HG03159 (cell line): ENCODE data around the gene FBXO2.

ENCODE experiments used
- ATAC-seq: cut with Tn5 transposase; IDR thresholded peaks from one replicate; pipeline ENCODE4 v1.9.1; 2021; ENCODE audit warnings: mild to moderate bottlenecking, moderate library complexity; ENCODE audit not compliant: unreplicated experiment

The FBXO2 gene

DNA sequence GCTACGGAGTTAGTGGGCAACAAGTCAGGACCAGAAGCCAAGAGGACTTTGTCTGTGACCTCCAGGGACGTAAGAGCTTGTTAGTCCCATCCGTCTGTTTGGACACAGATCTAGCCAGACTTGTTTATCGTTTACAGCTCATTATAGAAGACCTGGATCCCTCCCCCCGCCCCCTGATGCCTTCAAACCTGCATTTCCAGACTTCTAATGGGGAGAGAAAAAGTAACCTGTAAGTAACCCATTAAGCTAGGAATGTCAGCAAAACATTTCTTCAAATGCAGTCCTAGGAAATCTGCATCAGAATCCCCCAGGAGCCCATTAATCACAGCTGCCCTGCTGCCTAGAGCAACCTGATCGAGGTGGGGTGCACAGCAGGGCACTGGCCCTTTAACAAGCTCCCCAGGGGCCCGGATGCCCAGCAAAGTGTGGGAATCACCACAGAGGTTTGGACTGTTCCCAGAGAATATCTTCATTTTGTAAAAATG, 28.1 kb upstream of the FBXO2 start:
- no peak for ATAC-seq

DNA sequence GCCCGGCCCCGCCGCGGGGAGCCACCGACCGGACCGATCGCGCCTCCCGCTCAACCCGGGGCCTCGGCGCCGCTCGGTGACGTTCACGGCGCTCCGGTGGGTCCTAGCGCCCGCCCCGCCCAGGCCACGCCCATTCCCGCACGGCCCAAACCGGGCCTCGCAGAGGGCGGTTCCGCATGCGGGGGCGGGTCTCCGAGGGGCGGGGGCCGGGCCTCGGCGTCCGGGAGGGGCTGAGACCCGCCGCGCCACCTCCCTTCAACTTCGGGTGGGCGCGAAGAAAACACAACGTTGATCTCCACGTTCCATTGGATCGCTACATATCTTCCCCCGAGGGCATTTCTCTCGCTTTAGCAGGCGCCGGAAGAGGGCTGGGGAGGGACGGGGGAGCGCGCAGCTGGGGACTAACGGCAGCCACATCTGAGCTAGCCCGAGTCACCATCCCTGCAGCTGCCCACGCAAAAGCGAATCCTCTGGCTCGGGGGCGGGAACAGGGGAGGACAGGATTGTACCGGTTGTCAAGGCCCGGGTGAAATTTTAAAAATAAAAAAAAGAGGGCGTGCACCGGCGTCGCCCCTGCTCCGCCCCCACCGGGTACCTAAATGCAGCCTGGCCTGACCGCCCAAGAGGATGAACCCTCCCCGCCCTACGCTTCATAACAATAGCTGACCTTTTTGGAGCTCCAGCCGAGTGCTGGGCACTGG, 27.0 kb upstream of the FBXO2 start, which contains the start of gene MAD2L2:
Gene MAD2L2 (minus strand): TSS at position 78 of the 701 bp plus-strand sequence. CDS start 547 bp downstream, outside the sequence.
- ATAC-seq = peak; percentile 82

DNA sequence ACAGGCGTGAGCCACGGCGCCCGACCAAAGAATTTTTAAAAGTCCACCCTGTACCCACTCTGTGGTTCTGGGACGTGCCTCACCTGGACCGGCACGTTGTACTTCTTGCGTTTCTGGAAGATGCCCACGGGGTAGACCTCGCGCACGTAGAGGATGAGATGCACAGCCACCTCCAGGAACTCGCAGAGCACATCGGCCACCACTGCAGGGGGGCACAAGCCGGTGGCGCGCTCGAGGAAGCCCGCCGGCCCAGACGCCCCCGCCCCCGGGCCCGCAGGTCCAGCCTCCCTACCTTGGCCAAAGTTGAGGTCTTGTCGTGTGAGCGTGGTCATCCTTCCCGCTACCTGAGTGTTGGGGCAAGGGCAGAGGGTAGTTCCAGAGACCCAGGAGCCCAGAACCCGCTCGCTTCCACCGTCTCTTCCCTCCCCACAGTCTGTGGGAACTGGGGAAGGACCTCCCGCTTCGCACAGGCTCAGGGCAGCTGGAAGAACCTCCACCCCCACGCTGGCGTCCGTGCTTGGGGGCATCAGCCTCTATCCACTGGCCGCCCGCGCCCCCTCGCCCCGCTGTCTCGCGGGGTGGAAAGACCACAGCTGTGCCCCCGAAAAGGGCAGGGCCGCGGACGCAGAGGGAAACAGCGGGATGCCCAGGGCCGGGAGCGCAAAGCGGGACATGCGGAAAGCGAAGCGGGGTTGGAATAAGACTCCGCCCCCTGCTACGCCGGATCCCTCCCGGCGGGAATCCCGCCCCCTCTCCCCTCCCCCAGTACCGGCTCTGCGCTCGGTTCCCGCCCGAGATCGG, 26.2 kb upstream of the FBXO2 start:
- ATAC-seq = peak; percentile 29

DNA sequence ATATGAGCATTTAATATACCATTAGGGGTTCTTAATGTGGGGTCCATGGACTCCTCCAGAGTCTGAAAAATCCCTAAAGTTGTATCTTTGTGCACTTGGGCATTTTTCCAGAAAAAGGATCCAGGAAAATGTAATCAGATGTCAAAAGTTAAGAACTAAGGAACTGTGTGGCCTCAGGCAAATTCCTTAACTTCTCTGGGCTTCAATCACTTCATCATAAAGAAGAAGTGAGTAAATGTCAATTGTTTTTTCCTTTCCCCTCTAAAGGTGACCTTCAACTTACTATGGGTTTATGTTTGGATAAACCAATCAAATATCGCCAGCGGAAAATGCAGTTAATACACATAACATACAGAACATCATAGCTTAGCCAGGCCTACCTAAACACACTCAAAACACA, 24.2 kb upstream of the FBXO2 start:
- no peak for ATAC-seq

DNA sequence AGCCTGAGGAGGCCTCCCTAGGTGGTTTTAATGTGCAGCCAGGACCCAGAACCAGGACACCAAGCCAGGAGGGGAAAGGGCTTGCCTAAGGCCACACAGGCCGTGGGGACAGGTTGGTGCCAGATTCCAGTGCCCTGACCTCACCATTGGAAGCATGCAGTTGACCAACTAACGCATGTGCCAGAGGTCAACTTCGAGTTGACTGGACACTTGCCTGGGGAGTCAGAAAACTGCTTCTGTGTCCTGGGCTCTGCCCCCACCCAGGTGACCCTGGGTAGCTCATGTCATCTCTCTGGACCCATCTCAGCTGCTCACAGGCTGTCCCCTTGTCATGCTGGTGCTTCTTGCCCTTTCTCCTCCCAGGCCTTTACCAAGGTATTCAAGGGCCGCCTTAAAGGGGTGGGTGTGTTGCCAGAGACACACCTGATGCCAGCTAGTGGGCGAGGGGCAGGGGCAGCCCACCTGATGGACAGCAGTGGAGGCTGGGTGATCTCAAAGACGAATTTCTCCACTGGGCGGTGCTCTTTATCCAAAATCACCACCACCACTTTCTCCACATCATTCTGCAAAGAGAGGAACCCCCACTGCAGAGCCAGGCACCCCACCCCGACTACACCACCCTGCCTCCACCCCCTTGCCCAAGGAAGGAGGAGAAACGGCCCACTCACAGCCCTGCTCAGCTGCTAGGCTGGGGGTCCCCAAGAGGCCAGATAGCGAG, 22.3 kb upstream of the FBXO2 start:
- no peak for ATAC-seq

DNA sequence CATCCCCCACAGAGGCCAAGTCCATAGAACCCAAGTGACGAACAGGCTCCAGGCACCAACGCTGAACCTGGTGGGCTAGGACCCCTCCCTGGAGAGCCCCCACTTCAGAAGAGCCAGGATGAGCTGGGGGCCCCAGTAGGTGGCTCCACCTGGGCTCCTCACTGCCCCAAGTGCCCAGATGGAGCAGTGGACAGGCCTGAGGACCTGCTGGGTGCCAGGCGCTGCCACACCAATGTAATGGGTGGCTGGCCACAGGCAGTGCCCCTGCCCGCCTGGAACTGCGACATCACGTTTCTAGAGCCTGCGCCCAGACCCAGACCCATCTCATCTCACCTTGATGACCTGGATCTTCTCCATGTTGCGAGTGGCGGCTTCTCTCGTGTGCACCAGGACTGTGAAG, 21.1 kb upstream of the FBXO2 start:
- no peak for ATAC-seq

DNA sequence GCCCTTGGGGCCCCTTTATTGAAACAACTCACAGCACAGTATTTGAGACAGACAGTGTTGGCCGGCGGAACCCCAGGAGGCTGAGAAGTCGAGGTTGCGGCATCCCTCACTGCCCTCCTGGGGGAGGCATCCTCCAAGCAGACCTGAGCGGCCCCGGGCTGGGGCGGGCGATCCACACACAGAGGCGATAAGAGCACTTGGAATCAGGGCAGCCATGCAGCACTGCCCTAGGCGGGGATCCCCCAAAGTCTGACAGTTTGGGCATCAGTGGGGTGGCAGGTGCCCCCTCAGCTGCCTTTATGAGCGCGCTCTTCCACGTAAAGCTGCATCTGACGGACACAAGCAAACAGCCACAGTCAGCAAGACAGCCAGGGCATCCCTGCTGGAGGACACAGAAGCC, 20.3 kb upstream of the FBXO2 start:
- no peak for ATAC-seq

DNA sequence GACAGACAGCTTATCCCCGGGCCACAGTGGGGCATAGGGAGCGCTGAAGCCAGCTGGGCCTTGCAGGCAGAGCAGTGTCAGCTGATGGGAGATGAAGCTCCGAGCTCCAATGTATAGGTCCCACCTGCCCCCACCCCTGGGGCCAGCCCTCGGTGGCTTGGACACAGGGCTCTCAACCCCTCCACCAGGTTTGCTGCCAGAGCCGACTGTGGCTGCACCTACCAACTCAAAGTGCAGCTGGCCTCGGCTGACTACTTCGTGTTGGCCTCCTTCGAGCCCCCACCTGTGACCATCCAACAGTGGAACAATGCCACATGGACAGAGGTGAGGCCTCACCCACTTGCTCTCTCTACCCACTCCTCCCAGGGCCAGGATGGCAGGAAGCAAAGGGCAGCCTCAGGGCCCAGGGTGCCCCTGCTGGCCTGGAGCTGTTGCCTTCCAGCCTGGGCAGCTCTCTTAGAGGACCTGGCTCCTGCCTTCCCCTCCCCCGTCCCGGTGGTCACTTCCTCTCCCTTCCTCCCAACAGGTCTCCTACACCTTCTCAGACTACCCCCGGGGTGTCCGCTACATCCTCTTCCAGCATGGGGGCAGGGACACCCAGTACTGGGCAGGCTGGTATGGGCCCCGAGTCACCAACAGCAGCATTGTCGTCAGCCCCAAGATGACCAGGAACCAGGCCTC, 19.0 kb upstream of the FBXO2 start:
- ATAC-seq = no peak

DNA sequence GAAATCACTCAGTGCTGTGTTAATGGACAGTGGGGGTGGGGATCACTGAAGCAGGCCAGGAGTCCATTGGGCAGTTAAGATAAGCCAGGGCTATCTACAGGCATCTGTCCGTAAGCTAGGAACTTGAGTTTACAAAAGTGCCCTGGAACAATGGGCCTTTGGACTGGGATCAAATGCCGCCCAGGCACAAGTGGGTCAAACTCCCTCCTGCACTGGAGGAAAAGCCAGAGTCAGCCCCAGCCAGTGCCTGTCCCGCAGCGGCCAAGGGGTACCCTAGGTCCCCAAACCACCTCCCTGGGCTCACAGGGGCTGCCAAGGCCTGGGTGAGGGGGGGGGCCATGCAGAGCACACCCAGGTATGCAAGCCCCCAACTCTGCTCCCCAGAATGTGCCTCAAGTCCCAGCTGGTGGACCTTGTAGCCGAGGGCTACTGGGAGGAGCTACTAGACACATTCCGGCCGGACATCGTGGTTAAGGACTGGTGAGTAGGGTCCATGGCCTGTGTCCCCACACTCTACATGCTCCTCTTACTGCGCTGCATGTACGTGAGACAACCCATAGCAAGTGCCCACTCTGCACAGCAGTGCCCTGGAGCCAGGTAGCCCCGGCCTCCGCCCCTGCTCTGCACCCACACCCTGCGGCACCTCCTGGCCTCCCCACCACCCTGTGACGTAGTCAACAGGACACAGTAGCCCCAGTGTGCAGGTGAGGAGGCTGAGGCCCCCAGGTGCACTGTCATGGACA, 17.5 kb upstream of the FBXO2 start:
- ATAC-seq = no peak

DNA sequence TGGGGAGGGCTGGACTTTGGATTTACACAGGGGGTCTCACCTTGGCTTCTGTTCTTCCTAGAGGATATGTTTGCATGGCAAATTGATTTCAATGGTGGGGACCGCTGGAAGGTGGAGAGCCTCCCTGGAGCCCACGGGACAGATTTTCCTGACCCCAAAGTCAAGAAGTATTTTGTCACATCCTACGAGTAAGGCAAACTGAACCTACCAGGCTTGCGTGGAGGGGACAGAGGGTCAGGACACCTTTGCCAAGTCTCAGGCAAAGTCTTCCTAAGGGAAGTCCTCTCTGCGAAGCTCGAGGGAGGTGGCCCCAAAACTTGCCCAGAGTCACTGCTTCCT, 16.9 kb upstream of the FBXO2 start:
- ATAC-seq = no peak

DNA sequence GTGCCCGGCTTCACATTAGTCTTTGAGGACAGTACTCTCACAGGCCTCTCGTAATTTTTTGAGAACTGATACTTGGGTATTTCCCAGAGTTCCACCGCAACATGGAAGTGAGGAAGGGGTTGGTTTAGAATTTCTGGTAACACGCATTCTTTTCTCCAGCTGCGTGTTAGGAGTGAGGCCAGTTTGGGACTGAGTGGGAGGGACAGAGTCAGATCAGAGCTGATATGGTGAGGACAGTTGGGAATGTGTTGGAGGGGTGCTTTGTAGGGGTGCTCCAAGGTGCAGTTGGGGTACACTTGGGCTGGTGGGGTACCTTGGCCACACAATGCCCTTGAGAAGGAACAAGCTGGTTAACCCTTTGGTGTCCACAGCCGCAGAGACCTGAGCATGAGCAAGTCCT, 16.5 kb upstream of the FBXO2 start:
- ATAC-seq = no peak

DNA sequence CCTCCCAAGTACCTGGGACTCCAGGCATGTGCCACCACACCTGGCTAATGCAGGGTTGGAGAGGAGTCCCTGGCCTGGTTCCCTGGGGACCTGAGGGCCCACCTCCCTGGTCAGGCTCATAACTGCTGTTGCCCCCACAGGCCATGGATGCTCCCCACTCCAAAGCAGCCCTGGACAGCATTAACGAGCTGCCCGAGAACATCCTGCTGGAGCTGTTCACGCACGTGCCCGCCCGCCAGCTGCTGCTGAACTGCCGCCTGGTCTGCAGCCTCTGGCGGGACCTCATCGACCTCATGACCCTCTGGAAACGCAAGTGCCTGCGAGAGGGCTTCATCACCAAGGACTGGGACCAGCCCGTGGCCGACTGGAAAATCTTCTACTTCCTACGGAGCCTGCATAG, 14.3 kb upstream of the FBXO2 start:
- ATAC-seq = no peak

DNA sequence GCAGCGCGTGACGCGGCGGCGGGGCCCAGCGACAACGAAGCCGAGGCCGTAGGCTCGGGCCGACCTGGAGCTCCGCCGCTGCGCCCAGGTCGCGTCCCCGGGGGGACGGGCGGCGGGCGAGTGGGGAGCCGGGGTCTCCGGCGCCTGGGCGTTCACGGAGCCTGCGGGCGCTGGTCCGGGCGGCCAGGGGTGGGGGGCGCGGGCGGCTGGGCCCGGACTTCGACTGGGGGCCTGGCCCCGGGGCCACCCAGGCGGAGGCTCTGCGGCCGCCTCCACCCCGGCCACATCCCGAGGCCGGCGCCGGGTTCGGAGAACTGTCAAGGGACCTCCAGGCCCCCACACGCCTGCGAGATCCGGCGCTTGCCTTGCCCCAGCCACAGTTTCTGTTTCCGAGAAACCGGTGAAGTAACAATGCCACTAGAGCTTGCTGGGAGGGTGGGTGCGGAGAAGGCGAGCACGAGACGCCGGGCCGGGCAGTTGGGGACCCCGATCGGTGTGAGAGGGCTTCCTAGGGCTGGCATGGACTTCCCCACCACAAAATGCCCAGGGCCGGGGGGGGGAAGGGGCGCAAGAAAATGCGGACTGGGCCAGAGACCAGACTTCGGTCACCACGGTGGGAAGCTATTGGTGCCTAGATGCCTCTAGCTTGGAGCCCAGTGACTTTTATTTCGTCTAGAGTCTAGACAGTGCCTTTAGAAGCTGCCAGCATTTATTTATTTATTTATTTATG, 10.3 kb upstream of the FBXO2 start:
- peak; percentile 57 for ATAC-seq

DNA sequence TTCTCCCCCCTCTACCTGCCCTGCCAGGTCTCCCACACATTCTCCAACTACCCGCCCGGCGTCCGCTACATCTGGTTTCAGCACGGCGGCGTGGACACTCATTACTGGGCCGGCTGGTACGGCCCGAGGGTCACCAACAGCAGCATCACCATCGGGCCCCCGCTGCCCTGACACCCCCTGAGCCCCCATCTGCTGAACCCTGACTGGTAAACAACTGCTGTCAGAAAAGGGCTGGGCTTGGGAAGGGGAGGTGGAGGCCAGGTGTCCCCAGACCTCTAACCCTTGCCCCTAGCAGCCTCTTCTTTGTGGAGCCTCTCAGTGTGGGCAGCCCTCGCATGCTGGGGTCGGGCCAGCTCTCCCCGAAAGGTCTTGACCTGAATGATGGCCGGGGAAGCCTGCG, 6.9 kb upstream of the FBXO2 start:
- no peak for ATAC-seq

DNA sequence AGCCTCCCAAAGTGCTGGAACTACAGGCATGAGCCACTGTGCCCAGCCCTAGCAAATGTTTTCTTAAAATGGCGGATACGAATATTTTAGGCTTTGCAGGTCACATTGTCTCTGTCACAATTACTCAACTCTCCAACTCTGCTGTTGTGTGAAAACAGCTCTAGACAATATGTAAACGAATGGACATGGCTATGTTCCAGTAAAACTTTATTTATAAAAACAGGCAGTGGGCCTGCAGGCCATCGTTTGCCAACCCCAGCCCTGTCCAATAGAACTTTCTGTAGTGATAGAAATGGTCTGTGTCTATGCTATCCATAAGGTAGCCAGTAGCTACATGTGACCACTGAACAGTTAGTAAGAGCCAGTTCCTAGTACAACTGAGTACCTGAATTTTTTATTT, 5.5 kb upstream of the FBXO2 start:
- ATAC-seq = no peak

DNA sequence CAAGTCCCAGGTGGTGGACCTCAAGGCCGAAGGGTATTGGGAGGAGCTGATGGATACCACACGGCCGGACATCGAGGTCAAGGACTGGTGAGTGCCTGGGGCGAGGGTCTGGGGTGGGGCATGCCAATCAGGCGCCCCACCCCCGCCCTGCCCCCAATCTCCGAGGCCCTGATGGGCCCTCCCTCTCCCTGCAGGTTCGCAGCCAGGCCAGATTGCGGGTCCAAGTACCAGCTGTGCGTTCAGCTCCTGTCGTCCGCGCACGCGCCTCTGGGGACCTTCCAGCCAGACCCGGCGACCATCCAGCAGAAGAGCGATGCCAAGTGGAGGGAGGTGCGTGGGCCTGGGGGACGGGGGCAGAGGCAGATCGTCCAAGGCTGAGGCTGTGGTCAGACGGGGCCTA, 4.3 kb upstream of the FBXO2 start:
- no peak for ATAC-seq

DNA sequence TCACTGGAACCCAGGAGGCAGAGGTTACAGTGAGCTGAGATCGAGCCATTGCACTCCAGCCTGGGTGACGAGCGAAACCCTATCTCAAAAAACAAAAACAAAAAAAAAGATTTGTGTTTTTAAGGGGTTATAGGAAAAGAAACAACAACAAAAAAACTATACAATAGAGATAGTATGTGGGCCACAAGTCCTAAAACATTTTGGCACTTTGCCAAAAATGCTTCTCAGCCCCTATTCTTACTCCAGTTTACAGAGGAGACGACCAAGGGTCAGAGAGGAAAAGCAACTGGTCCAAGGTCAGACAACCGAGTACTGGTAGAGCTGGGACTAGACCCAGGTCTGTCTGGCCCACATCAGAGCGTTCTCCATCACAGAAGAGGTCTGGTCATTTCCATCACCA, 3.4 kb upstream of the FBXO2 start:
- ATAC-seq = no peak

DNA sequence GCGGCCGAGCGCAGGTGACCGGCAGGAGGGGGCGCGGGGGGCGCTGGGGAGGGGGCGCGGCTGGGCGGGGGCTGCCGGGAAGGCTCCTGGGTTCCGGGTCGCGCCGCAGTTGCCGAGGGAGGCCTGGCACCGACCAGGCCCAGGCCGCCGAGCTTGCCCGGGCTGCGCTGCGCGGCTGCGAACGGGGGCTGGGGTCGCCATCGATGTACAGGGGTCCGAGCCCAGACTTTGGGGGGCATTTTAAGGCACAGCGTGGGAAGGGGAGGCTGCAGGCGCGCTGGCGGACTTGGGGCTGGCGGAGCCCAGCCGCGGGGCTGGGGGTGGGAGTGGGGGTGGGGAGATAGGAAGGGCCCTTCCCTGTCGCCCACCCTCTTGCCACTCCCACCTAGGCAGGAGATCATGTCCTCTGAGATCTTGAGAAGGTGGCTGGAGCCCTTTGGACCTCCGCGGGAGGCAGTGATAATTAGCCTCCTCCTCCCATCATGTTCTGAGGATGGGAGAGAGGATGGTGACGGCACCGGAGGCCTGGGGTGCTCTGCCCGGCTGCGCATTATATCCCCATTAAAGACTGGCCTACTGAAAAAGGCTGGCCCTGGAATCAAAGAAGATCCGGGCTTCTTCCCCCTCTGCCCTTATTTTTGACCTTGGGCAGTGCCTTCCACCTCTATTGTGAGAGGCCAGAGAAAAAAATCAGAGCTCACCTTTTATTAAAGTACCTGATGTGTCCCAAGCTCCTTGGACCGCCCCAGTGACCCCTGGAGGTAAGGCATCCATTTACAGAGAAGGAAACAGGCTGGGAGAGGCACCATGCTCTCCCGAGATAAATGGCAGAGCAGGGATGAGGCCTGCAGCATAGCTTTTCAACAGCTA, 945 bp upstream of the FBXO2 start:
- peak; percentile 29 for ATAC-seq

DNA sequence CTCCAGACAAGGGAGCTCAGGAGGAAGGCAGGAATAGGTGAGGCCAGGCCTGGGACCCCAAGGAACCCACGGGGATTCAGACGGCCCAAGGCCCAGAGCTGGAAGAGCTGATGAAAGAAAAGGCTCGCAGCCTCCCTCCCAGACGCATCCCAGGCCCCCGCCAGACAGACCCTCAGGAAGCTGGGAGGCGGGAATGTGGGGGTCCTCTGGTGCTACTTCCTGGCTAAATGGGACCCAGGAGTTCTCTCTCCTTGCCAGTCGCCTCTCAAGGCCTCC, 430 bp downstream of the FBXO2 start:
- no peak for ATAC-seq
